WTC11 (cell line): ENCODE data around the gene BTNL9. TPM values are rescaled to one million over a fixed set of nuclear protein-coding genes. Genes with fewer than 3 reads are reported as not detected.
"Not testable (repeated sequence)": the region's sequence is repeated elsewhere in the genome, so short reads cannot be mapped to it uniquely, and the experiment has no call there.

Source experiments
- ATAC-seq: fragments of 200-7000 bp; cut with Tn5 transposase; 2 replicates; pipeline ENCODE4 v1.10.0; 2021; ENCODE audit warnings: mild to moderate bottlenecking, moderate library complexity
- CTCF ChIA-PET: fragments of 300-600 bp; sonication (Branson Sonifier 250); formaldehyde crosslinking; loops from one replicate; lab custom pipeline; 2021; ENCODE audit warnings: antibody characterized with exemption; lab: Charles Lee
- POLR2A ChIA-PET: fragments of 350-600 bp; sonication (Branson Sonifier 250); formaldehyde crosslinking; loops from one replicate; lab custom pipeline; 2021; ENCODE audit warnings: antibody characterized with exemption; lab: Charles Lee
- DNase-seq: peaks from one replicate; pipeline ENCODE4 v3.0.0; 2021; ENCODE audit warnings: low spot score
- H3K27ac Mint-ChIP-seq: 2 replicates; pipeline ENCODE4 v1.8.0; 2021; ENCODE audit warnings: mixed read lengths
- H3K27me3 Mint-ChIP-seq: 2 replicates; pipeline ENCODE4 v1.8.0; 2021; ENCODE audit warnings: low read depth, mild to moderate bottlenecking, moderate library complexity, mixed read lengths
- H3K36me3 Mint-ChIP-seq: 2 replicates; pipeline ENCODE4 v1.8.0; 2021; ENCODE audit warnings: mixed read lengths
- H3K4me1 Mint-ChIP-seq: 2 replicates; pipeline ENCODE4 v1.8.0; 2022; ENCODE audit warnings: mixed read lengths
- H3K4me3 Mint-ChIP-seq: 2 replicates; pipeline ENCODE4 v1.8.0; 2021; ENCODE audit warnings: mild to moderate bottlenecking, moderate library complexity, mixed read lengths
- H3K9me3 Mint-ChIP-seq: 2 replicates; pipeline ENCODE4 v1.8.0; 2021; ENCODE audit warnings: mixed read lengths
- ESRRA ChIP-seq: sonication (generic); formaldehyde crosslinking; IDR thresholded peaks from 2 replicates; pipeline ENCODE4 v1.8.1; 2022; ENCODE audit warnings: mild to moderate bottlenecking, missing genetic modification reagents, borderline replicate concordance
- FOXK1 ChIP-seq: sonication (generic); formaldehyde crosslinking; IDR thresholded peaks from 2 replicates; pipeline ENCODE4 v1.8.0; 2022; ENCODE audit warnings: mild to moderate bottlenecking, moderate library complexity, missing genetic modification reagents
- IRF2 ChIP-seq: sonication (generic); formaldehyde crosslinking; IDR thresholded peaks from 2 replicates; pipeline ENCODE4 v1.8.0; 2022; ENCODE audit warnings: low read depth, missing genetic modification reagents, borderline replicate concordance
- JAZF1 ChIP-seq: fragments of 250-450 bp; sonication (Bioruptor Pico); IDR thresholded peaks from 2 replicates; pipeline ENCODE4 v1.9.0; 2021; ENCODE audit warnings: moderate library complexity, mild to moderate bottlenecking, inconsistent platforms
- PRRX2 ChIP-seq: fragments of 250-450 bp; sonication (Bioruptor Pico); IDR thresholded peaks from 2 replicates; pipeline ENCODE4 v1.8.0; 2021; ENCODE audit warnings: mild to moderate bottlenecking
- RORB ChIP-seq: fragments of 250-450 bp; sonication (Bioruptor Pico); IDR thresholded peaks from 2 replicates; pipeline ENCODE4 v1.9.0; 2021; ENCODE audit warnings: mild to moderate bottlenecking
- SMAD3 ChIP-seq: sonication (generic); formaldehyde crosslinking; IDR thresholded peaks from 2 replicates; pipeline ENCODE4 v1.8.0; 2022; ENCODE audit warnings: missing genetic modification reagents, mild to moderate bottlenecking, borderline replicate concordance
- TCF7 ChIP-seq: sonication (generic); formaldehyde crosslinking; IDR thresholded peaks from 2 replicates; pipeline ENCODE4 v1.8.0; 2022; ENCODE audit warnings: mild to moderate bottlenecking, low read depth, missing genetic modification reagents, moderate library complexity
- TEAD1 ChIP-seq: sonication (generic); formaldehyde crosslinking; IDR thresholded peaks from 2 replicates; pipeline ENCODE4 v1.8.0; 2022; ENCODE audit warnings: mild to moderate bottlenecking, missing genetic modification reagents
- TP53 ChIP-seq: sonication (generic); formaldehyde crosslinking; IDR thresholded peaks from 2 replicates; pipeline ENCODE4 v1.8.1; 2023; ENCODE audit warnings: mild to moderate bottlenecking, missing genetic modification reagents
- ZNF232 ChIP-seq: sonication (generic); formaldehyde crosslinking; IDR thresholded peaks from 2 replicates; pipeline ENCODE4 v1.8.0; 2022; ENCODE audit warnings: mild to moderate bottlenecking, missing genetic modification reagents
- ZNF396 ChIP-seq: fragments of 250-450 bp; sonication (Bioruptor Pico); IDR thresholded peaks from 2 replicates; pipeline ENCODE4 v1.8.0; 2021; ENCODE audit warnings: mild to moderate bottlenecking, moderate library complexity, borderline replicate concordance
- total RNA-seq: library from RNA; stranded (reverse); gene quantifications from 3 replicates; pipeline ENCODE4 v1.2.3, GENCODE V29; 2021
- TF ChIP-seq, protein P1 (sequence below): sonication (generic); formaldehyde crosslinking; IDR thresholded peaks from 2 replicates; pipeline ENCODE4 v1.8.0; 2022; ENCODE audit warnings: mild to moderate bottlenecking, missing genetic modification reagents
- TF ChIP-seq, protein P2 (sequence below): sonication (generic); formaldehyde crosslinking; IDR thresholded peaks from 2 replicates; pipeline ENCODE4 v1.8.0; 2023; ENCODE audit warnings: missing genetic modification reagents
- TF ChIP-seq, protein P3 (sequence below): sonication (generic); formaldehyde crosslinking; IDR thresholded peaks from 2 replicates; pipeline ENCODE4 v1.8.1; 2022; ENCODE audit warnings: missing genetic modification reagents, borderline replicate concordance
- TF ChIP-seq, protein P4 (sequence below): fragments of 250-450 bp; sonication (Bioruptor Pico); IDR thresholded peaks from 2 replicates; pipeline ENCODE4 v1.9.0; 2021; ENCODE audit warnings: mild to moderate bottlenecking

The BTNL9 gene
- total RNA-seq, 1 experiment from 2014 or later = 3.4 TPM

DNA sequence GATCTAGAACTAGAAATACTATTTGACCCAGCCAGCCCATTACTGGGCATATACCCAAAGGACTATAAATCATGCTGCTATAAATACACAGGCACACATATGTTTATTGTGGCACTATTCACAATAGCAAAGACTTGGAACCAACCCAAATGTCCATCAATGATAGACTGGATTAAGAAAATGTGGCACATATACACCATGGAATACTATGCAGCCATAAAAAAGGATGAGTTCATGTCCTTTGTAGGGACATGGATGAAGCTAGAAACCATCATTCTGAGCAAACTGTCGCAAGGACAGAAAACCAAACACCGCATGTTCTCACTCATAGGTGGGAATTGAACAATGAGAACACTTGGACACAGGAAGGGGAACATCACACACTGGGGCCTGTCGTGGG lies 55.1 kb downstream of the BTNL9 start:
- H3K9me3 Mint-ChIP-seq, POLR2A ChIA-PET, H3K27ac Mint-ChIP-seq, H3K4me3 Mint-ChIP-seq, ATAC-seq, DNase-seq, H3K36me3 Mint-ChIP-seq, CTCF ChIA-PET: not testable (repeated sequence)
- Mint-ChIP-seq H3K27me3 (peaks cover 28% of the 10 kb centered on the region), H3K4me1 (peaks cover 13% of the 10 kb centered on the region)

DNA sequence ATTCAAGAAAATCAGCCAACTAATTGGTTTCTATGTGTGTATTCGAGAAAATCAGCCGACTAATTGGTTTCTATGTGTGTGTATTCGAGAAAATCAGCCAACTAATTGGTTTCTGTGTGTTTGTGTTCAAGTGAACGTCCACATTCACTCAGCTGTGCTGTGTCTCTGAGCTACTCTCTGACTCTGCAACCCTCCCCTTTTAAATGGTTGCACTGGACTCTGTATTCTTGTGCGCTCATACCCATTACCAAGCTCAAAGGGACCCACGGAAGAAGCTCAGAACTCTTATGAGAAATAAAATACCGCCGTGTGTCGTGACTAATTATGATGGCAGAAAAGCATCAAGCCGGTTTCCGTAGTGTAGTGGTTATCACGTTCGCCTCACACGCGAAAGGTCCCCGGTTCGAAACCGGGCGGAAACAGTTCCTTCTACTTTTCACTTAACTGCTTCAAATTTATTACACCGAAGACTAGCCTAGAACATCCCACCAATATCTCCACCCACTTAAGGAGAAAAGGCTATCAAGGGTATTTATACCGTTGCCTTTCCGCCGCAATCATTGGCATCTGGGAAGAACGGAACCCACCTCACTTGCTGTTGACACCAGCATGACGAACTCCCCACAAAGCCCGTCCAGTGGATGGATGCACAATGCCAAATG lies 56.8 kb downstream of the BTNL9 start:
- peak; percentile 66 for ATAC-seq
- DNase-seq, H3K9me3 Mint-ChIP-seq, H3K4me3 Mint-ChIP-seq, CTCF ChIA-PET, H3K27ac Mint-ChIP-seq, POLR2A ChIA-PET, H3K36me3 Mint-ChIP-seq: not testable (repeated sequence)
- Mint-ChIP-seq H3K4me1 (peaks cover 13% of the 10 kb centered on the region), H3K27me3 (peaks cover 32% of the 10 kb centered on the region)

DNA sequence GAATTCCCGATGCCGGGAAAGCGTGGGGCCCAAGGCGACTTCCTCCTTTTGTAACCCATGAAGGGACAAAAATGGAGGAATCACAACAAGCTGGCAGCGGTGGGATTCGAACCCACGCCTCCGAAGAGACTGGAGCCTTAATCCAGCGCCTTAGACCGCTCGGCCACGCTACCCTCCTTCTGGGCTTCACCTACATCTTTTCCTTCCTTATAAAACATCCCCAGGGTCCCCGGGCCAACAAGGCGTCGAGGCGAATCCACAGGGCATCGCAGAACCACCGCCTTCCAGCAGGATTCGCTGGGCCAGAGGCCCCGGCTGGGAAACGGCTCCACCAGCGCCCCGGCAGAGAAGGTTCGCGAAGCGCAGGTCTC lies 57.3 kb downstream of the BTNL9 start:
- POLR2A ChIA-PET, ATAC-seq, DNase-seq, H3K4me3 Mint-ChIP-seq, CTCF ChIA-PET, H3K9me3 Mint-ChIP-seq, H3K27ac Mint-ChIP-seq, H3K36me3 Mint-ChIP-seq: not testable (repeated sequence)
- H3K27me3 Mint-ChIP-seq = peaks cover 31% of the 10 kb centered on the region
- peaks cover 12% of the 10 kb centered on the region for H3K4me1 Mint-ChIP-seq

DNA sequence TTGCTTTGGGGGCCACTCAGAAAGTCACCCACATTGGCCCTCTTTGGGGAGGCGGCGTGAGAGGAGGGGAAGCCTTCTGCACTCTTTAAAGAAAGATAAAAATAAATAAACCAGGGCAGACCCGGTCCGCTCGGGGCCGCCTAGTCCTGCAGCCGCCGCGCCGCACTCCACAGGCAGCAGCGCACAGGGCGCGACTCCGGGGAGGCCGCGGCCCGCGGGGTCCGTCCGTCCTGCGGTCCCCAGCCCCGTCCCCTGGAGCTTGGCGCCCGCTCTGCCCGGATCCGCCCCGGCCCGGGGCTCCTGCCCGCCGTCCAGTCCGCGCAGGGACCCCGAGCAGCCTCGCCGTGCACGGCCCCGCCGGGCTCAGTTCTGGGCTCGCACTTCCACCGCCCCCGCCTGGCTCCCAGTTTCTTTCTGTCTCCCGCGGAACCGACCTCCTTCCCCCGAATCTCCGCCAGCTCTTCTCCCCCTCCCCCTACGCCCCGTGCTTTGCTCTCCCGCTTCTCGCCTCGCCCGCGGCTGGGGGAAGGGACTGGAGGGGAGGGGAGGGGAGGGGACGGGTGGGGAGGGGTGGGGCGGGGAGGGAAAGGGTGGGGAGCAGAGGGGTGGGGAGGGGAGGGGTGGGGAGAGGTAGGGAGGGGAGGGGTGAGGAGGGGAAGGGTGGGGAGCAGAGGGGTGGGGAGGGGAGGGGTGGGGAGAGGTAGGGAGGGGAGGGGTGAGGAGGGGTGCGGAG lies 57.9 kb downstream of the BTNL9 start:
- H3K36me3 Mint-ChIP-seq, ATAC-seq, H3K27ac Mint-ChIP-seq, DNase-seq, H3K4me1 Mint-ChIP-seq, H3K9me3 Mint-ChIP-seq, POLR2A ChIA-PET, CTCF ChIA-PET: not testable (repeated sequence)
- peak overlapping the region; percentile 41; the same call in 1 of the 2 replicates for H3K4me3 Mint-ChIP-seq
- peaks cover 29% of the 10 kb centered on the region for H3K27me3 Mint-ChIP-seq

DNA sequence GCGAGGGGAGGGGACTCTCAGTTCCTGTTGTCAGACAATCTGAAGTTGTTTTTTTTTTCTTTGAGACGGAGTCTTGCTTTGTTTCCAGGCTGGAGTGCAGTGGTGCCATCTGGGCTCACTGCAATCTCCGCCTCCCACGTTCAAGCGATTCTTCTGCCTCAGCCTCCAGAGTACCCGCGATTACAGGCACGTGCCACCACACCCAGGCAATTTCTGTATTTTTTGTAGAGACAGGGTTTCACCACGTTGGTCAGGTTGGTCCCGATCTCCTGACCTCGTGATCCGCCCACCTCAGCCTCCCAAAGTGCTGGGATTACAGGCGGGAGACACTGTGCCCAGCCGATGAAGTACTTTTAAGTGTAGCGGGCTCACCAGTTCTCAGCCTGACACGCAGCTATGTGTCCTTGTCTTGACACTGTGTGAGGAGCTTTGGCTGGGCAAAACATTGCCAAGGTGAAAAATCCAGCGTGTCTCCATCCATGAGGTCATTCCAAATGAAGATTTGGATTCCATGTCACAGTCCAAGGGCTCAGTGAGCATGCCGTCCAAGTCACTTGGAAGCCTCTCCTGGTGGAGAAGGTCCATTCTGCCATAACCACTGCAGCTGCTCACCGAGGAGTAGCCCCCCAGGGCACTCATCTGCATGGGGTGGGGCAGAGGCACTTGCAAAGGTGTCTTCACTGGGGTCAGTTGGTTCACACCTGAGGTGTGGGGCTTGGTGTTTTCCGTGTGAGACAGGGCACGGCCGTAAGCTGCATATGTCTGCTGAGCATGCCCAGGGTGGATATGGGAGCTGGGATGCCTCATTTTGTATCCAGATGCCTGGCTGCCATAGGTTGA lies 58.9 kb downstream of the BTNL9 start:
- Mint-ChIP-seq H3K36me3 (no peaks in the 10 kb centered on the region), H3K4me3 (peak overlapping the region; percentile 66), H3K27ac (no peak overlapping the region), H3K4me1 (peaks cover 11% of the 10 kb centered on the region)
- TF ChIP-seq, protein P1, sequence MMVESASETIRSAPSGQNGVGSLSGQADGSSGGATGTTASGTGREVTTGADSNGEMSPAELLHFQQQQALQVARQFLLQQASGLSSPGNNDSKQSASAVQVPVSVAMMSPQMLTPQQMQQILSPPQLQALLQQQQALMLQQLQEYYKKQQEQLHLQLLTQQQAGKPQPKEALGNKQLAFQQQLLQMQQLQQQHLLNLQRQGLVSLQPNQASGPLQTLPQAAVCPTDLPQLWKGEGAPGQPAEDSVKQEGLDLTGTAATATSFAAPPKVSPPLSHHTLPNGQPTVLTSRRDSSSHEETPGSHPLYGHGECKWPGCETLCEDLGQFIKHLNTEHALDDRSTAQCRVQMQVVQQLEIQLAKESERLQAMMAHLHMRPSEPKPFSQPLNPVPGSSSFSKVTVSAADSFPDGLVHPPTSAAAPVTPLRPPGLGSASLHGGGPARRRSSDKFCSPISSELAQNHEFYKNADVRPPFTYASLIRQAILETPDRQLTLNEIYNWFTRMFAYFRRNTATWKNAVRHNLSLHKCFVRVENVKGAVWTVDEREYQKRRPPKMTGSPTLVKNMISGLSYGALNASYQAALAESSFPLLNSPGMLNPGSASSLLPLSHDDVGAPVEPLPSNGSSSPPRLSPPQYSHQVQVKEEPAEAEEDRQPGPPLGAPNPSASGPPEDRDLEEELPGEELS (CRISPR knock-in tag) = no peak
- TF ChIP-seq FOXK1 (CRISPR knock-in tag) = no peak
- no peak for TF ChIP-seq SMAD3 (CRISPR knock-in tag)
- TF ChIP-seq ZNF396 = no peak
- TF ChIP-seq IRF2 (CRISPR knock-in tag) = no peak
- TF ChIP-seq TEAD1 (CRISPR knock-in tag) = no peak
- no peak for TF ChIP-seq JAZF1 (CRISPR knock-in tag)
- TF ChIP-seq TCF7 (CRISPR knock-in tag) = no peak
- no peak for TF ChIP-seq TP53 (CRISPR knock-in tag)
- TF ChIP-seq, protein P2, sequence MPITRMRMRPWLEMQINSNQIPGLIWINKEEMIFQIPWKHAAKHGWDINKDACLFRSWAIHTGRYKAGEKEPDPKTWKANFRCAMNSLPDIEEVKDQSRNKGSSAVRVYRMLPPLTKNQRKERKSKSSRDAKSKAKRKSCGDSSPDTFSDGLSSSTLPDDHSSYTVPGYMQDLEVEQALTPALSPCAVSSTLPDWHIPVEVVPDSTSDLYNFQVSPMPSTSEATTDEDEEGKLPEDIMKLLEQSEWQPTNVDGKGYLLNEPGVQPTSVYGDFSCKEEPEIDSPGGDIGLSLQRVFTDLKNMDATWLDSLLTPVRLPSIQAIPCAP (CRISPR knock-in tag) = no peak
- TF ChIP-seq PRRX2 (CRISPR knock-in tag) = no peak
- no peak for TF ChIP-seq RORB (CRISPR knock-in tag)
- no peak for TF ChIP-seq ESRRA (CRISPR knock-in tag)
- TF ChIP-seq, protein P3, sequence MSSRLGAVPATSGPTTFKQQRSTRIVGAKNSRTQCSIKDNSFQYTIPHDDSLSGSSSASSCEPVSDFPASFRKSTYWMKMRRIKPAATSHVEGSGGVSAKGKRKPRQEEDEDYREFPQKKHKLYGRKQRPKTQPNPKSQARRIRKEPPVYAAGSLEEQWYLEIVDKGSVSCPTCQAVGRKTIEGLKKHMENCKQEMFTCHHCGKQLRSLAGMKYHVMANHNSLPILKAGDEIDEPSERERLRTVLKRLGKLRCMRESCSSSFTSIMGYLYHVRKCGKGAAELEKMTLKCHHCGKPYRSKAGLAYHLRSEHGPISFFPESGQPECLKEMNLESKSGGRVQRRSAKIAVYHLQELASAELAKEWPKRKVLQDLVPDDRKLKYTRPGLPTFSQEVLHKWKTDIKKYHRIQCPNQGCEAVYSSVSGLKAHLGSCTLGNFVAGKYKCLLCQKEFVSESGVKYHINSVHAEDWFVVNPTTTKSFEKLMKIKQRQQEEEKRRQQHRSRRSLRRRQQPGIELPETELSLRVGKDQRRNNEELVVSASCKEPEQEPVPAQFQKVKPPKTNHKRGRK (CRISPR knock-in tag) = no peak
- no peak for TF ChIP-seq ZNF232
- TF ChIP-seq, protein P4, sequence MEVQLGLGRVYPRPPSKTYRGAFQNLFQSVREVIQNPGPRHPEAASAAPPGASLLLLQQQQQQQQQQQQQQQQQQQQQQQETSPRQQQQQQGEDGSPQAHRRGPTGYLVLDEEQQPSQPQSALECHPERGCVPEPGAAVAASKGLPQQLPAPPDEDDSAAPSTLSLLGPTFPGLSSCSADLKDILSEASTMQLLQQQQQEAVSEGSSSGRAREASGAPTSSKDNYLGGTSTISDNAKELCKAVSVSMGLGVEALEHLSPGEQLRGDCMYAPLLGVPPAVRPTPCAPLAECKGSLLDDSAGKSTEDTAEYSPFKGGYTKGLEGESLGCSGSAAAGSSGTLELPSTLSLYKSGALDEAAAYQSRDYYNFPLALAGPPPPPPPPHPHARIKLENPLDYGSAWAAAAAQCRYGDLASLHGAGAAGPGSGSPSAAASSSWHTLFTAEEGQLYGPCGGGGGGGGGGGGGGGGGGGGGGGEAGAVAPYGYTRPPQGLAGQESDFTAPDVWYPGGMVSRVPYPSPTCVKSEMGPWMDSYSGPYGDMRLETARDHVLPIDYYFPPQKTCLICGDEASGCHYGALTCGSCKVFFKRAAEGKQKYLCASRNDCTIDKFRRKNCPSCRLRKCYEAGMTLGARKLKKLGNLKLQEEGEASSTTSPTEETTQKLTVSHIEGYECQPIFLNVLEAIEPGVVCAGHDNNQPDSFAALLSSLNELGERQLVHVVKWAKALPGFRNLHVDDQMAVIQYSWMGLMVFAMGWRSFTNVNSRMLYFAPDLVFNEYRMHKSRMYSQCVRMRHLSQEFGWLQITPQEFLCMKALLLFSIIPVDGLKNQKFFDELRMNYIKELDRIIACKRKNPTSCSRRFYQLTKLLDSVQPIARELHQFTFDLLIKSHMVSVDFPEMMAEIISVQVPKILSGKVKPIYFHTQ = no peak
- TF ChIP-seq, all 79 proteins: peak for 0
- DNase-seq = no peak
- CTCF ChIA-PET = interaction anchor here (1.0 to 1.8 kb wide), 4 partner anchors 11 to 230 kb away, joined by 4 to 13 read pairs (median 5); no protein-coding TSS in a partner anchor
- POLR2A ChIA-PET = interaction anchor here (0.6 kb wide), 1 partner anchor 239 kb away, joined by 3 read pairs; no protein-coding TSS in a partner anchor
- H3K27me3 Mint-ChIP-seq = peaks cover 37% of the 10 kb centered on the region
- ATAC-seq = no peak
- H3K9me3 Mint-ChIP-seq = no peaks in the 10 kb centered on the region
